CD4-positive, alpha-beta T cell treated with Interferon gamma for 1 hour (primary cell): ENCODE data around the gene SURF1.
"Not testable (repeated sequence)": the region's sequence is repeated elsewhere in the genome, so short reads cannot be mapped to it uniquely, and the experiment has no call there.

ENCODE experiments used
- DNase-seq: peaks from one replicate; pipeline ENCODE4 v3.0.0-alpha.2; 2020

SURF1 gene

GRCh38 chr9:133341369-133342068 is 14.8 kb downstream of the SURF1 start:
- DNase-seq, result peak; percentile 26

GRCh38 chr9:133340916-133341315 is 15.4 kb downstream of the SURF1 start:
- no peak for DNase-seq

GRCh38 chr9:133340256-133340655 is 16.0 kb downstream of the SURF1 start:
- DNase-seq, result no peak

DNA sequence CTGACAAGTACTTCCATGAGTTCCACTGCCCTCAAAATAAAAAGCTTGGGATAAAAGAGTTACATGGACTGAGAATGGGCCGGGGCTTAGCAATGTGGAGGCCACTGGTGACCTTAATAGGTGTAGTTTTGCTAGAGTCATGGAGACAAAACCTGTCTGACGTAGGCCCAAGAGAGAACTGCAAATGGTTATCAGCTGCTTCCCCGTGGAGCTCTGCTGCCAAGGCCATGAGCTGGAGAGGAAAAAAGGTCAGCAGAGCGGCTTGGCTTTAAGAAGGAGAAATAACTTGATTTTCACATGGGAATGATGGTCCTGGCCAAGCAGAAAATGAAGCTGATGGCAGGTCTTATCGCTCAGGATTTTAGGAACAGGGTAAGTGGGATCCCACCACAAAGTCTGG is 16.6 kb downstream of the SURF1 start:
- DNase-seq, result no peak

- peak; percentile 89 for DNase-seq
Observed at GRCh38 chr9:133335924-133336811, 20.1 kb downstream of the SURF1 start, which contains the start of gene SURF6. Gene SURF6, minus strand, starts transcription at chr9:133336188. Its CDS starts 56 bp downstream, at chr9:133336132.

DNA sequence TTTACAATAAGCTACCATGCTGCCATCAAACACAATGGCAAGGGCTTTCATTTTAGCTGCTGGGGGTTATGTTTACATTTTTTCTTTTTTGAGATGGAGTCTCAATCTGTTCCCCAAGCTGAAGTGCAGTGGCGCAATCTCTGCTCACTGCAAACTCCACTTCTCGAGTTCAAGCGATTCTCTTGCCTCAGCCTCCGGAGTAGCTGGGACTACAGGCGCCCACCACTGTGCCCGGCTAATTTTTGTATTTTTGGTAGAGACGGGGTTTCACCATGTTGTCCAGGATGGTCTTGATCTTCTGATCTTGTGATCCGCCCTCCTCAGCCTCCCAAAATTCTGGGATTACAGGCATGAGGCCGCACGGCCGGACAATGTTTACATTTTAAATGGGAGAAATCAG is 21.4 kb downstream of the SURF1 start:
- not testable (repeated sequence) for DNase-seq

DNA sequence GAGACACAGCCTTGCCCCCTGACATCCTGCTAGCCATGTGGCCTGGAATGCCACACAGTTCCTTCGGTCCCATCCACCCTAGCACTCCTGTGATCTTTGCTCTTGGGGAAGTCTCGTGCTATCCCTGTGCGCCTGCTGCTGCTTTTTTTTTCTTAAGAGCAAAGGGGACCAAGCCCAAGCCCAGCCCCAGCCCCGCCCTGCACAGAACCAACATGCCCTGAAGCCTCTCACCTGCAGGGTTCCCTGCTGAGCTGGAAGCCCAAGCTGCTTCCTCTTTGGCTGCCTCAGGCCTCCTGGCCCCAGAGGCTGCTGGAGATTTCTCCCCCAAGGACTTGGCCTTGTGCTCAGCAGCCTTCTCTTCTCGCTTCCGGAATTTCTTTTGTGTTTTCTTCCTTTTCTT is 22.1 kb downstream of the SURF1 start:
- no peak for DNase-seq

- DNase-seq, result no peak
Observed at GRCh38 chr9:133333566-133333965, 22.7 kb downstream of the SURF1 start.

DNA sequence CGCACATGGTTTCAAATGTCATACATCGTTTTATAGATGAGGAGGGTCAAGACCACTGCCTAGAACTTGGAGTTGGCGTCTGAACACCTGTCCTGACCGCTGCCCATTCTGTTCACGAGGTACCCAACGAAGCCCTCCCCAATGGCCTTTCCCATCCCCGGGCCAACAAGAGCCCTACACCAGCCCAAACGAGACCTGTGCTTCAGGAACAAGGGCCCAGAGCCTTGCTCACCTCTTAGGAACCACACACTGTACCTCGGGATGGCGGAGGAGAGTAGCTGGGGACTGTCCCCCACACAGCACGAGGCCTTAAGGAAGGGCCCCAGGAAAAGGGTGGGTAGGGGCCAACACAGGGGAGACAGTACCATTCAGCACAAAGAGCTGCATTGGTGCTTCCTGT is 23.3 kb downstream of the SURF1 start:
- DNase-seq, result no peak

- no peak for DNase-seq
Observed at GRCh38 chr9:133332381-133332730, 23.9 kb downstream of the SURF1 start.

DNA sequence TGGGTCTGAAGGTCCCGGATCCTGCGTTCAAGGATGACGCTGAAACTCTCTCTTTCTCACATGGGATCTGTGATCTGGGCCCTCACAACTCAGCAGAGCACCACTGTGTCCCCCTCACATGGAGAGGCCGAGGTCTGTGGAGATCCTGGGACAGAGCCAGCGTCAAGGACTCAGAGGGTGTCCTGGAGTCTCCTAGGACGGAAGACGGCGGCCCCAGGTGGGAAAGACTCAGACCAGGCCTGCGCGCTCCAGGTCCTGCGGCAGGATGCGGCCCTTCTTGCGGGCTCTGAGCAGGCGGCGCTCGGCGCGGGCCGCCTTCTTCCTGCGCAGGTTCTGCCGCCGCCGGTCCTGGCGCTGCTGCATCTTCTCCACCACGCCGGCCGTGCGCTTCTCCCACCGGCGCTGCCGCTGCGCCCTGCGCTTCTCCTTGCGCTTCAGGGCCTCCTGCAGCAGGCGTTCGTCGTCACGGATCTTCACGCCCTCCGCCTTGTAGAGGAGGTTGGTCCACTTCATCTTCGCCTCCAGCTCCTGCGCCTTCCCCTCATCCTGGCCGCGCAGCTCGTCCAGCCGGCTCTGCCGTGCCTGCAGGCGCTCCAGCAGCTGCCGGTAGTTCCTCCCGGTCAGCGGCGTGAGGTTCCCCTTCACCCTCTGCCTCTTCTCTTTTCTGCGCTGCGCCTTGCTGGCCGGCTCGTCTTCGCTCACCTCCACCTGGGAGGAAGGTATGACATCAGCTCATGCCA is 24.5 kb downstream of the SURF1 start:
- no peak for DNase-seq

- DNase-seq, result no peak
Observed at GRCh38 chr9:133331221-133331620, 25.1 kb downstream of the SURF1 start.

DNA sequence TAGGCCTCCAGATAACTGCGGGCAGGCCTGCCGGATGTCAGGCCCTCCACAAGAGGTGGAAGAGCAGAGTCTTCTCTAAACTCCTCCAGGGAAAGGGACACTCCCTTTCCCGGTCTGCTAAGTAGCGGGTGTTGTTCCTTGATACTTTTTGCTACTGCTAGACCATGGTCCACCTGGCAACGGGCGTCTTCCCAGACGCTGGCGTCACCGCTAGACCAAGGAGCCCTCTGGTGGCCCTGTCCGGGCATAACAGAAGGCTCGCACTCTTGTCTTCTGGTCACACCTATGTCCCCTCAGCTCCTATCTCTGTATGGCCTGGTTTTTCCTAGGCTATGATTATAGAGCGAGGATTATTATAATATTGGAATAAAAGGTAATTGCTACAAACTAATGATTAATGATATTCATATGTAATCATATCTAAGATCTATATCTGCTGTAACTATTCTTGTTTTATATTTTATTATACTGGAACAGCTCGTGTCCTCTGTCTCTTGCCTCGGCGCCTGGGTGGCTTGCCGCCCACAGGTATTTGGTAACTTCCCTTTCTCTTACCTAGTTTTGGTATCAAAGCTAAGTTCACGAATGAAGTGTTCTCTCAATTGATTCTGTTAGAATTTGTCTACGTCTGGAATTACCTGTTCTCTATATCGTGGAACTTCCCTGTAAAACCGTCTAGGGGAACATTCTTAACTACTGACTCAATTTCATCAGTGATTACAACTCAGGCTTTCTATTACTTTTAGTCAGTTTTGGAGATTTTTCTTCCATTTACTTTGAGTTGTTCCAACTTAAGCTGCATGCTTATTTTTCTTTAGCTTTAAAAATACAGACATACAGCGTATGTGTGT is 26.8 kb downstream of the SURF1 start:
- not testable (repeated sequence) for DNase-seq

GRCh38 chr9:133327834-133328484 is 28.3 kb downstream of the SURF1 start:
- no peak for DNase-seq

DNA sequence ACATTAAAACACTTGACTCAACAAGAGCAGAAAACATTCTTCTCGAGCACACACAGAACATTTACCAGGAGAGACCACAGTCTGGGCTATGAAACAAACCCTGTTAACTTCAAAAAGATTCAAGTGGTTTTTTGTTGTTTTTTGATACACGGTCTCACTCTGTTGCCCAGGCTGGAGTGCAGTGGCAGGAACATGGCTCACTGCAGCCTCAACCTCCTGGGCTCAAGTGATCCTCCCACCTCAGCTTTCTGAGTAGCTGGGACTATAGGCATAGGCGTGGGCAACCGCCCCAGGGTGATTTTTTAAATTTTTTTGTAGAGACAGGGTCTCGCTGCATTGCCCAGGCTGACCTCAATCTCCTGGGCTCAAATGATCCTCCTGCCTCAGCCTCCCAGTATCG is 29.3 kb downstream of the SURF1 start:
- DNase-seq, result not testable (repeated sequence)

GRCh38 chr9:133323991-133324703 is 32.1 kb downstream of the SURF1 start:
- DNase-seq, result no peak

- DNase-seq, result no peak
Observed at GRCh38 chr9:133323211-133323610, 33.1 kb downstream of the SURF1 start.

- no peak for DNase-seq
Observed at GRCh38 chr9:133322701-133323100, 33.6 kb downstream of the SURF1 start.

DNA sequence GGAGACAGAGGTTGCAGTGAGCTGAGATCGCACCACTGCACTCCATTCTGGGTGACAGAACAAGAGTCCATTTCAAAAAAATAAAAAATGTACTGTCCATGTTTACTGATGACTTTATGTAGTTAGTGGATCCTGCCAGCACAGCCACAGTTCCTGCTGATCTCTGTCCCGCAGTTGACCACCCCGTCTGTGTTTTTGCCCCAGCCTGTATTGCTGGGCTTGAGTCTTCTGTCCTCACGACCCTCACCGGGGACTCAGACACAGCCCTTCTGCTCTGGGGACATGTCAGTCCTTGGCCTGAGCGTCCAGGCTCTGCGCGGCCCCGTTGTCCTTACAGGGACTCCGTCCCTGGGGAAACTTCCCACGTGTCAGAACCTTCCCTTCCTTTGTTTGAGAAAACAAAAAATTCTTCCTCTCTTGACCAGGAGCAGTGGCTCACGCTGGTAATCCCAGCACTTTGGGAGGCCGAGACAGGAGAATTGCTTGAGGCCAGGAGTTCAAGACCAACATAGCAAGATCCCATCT is 34.8 kb downstream of the SURF1 start:
- no peak for DNase-seq

- DNase-seq, result no peak
Observed at GRCh38 chr9:133320421-133320881, 35.8 kb downstream of the SURF1 start.

DNA sequence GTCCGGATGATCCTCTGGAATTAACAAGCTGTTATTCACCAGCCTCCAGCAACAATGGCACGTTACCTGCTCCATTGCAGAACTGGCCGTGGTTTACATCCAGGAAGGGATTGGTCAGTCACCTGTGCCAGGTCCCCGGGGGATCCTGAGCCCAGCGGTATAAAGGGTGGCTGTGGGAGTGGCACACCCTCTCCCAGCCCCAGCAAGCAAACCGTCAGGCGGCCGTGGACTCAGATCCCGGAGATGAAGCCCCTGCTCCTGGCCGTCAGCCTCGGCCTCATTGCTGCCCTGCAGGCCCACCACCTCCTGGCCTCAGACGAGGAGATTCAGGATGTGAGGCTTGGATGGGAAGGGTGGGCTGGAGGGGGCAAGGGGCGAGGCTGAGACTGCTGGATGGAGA is 38.7 kb downstream of the SURF1 start:
- not testable (repeated sequence) for DNase-seq
